Loucy (cell line): ENCODE results near the gene CLNK.

Experiments
- H2AFZ ChIP-seq: fragments of 200-600 bp; sonication (generic); 2 replicates; pipeline ENCODE4 v1.6.0; 2016; ENCODE audit warnings: antibody characterized with exemption, mild to moderate bottlenecking, low read length, moderate library complexity
- H3F3A ChIP-seq: fragments of 200-600 bp; 2 replicates; pipeline ENCODE4 v1.6.0; 2016; ENCODE audit warnings: antibody characterized with exemption, low read depth, mild to moderate bottlenecking
- H3K27me3 ChIP-seq: fragments of 200-600 bp; sonication (generic); 2 replicates; pipeline ENCODE4 v1.6.1; 2014; ENCODE audit warnings: low read length, mild to moderate bottlenecking; ENCODE audit not compliant: insufficient read depth, poor library complexity, severe bottlenecking
- H3K36me3 ChIP-seq: fragments of 200-600 bp; sonication (generic); 2 replicates; pipeline ENCODE4 v1.6.1; 2016; ENCODE audit warnings: low read length; ENCODE audit not compliant: insufficient read depth
- H3K4me1 ChIP-seq: fragments of 200-600 bp; sonication (generic); 2 replicates; pipeline ENCODE4 v1.5.1; 2014; ENCODE audit warnings: low read length, mild to moderate bottlenecking; ENCODE audit not compliant: insufficient read depth, poor library complexity, severe bottlenecking
- H3K4me2 ChIP-seq: fragments of 200-600 bp; sonication (generic); 2 replicates; pipeline ENCODE4 v1.6.0; 2014; ENCODE audit warnings: antibody characterized with exemption, low read length, low read depth, mild to moderate bottlenecking; ENCODE audit not compliant: poor library complexity, severe bottlenecking
- H3K4me3 ChIP-seq: fragments of 200-600 bp; sonication (generic); 2 replicates; pipeline ENCODE4 v1.5.1; 2014; ENCODE audit warnings: low read length, mild to moderate bottlenecking, mixed read lengths; ENCODE audit not compliant: poor library complexity, severe bottlenecking
- H3K79me2 ChIP-seq: fragments of 200-600 bp; sonication (generic); 2 replicates; pipeline ENCODE4 v1.6.1; 2014; ENCODE audit warnings: low read length; ENCODE audit not compliant: insufficient read depth
- H3K9ac ChIP-seq: fragments of 200-600 bp; sonication (generic); 2 replicates; pipeline ENCODE4 v1.6.0; 2014; ENCODE audit warnings: mild to moderate bottlenecking, low read depth, low read length, moderate library complexity; ENCODE audit not compliant: poor library complexity, severe bottlenecking
- H3K9me2 ChIP-seq: fragments of 200-600 bp; sonication (generic); replicated peaks from 2 replicates; pipeline ENCODE4 v1.6.1; 2016; ENCODE audit warnings: low read depth, low read length, mixed read lengths
- H3K9me3 ChIP-seq: fragments of 200-600 bp; sonication (generic); 2 replicates; pipeline ENCODE4 v1.6.1; 2014; ENCODE audit warnings: mild to moderate bottlenecking, antibody characterized with exemption, low read length, low read depth; ENCODE audit not compliant: insufficient read depth
- H4K20me1 ChIP-seq: fragments of 200-600 bp; sonication (generic); 2 replicates; pipeline ENCODE4 v1.6.0; 2014; ENCODE audit warnings: antibody characterized with exemption, low read length, mild to moderate bottlenecking; ENCODE audit not compliant: insufficient read depth, poor library complexity, severe bottlenecking
- EZH2phosphoT487 ChIP-seq: fragments of 200-600 bp; IDR thresholded peaks from 2 replicates; pipeline ENCODE4 v1.6.1; 2018; ENCODE audit warnings: antibody characterized with exemption, mild to moderate bottlenecking, moderate library complexity, borderline replicate concordance
- TF ChIP-seq, protein P1 (sequence below): fragments of 200-600 bp; sonication (generic); conservative IDR thresholded peaks from 2 replicates; pipeline ENCODE4 v1.5.1; 2014; ENCODE audit warnings: mild to moderate bottlenecking, antibody characterized with exemption, low read length

CLNK gene

GRCh38 chr4:10715135-10715534 lies 30.6 kb upstream of the CLNK start:
- peaks cover 6% of the 10 kb centered on the region; the same call in 1 of the 2 replicates for H3K9me3 ChIP-seq
- H3K4me2 ChIP-seq = no peak overlapping the region
- no peaks in the 10 kb centered on the region for H3K27me3 ChIP-seq
- H3K4me1 ChIP-seq = peaks cover 17% of the 10 kb centered on the region
- no peaks in the 10 kb centered on the region for H3K79me2 ChIP-seq
- TF ChIP-seq EZH2phosphoT487 = no peak
- TF ChIP-seq, protein P1, sequence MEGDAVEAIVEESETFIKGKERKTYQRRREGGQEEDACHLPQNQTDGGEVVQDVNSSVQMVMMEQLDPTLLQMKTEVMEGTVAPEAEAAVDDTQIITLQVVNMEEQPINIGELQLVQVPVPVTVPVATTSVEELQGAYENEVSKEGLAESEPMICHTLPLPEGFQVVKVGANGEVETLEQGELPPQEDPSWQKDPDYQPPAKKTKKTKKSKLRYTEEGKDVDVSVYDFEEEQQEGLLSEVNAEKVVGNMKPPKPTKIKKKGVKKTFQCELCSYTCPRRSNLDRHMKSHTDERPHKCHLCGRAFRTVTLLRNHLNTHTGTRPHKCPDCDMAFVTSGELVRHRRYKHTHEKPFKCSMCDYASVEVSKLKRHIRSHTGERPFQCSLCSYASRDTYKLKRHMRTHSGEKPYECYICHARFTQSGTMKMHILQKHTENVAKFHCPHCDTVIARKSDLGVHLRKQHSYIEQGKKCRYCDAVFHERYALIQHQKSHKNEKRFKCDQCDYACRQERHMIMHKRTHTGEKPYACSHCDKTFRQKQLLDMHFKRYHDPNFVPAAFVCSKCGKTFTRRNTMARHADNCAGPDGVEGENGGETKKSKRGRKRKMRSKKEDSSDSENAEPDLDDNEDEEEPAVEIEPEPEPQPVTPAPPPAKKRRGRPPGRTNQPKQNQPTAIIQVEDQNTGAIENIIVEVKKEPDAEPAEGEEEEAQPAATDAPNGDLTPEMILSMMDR = no peak
- no peaks in the 10 kb centered on the region for H3K36me3 ChIP-seq
- no peak overlapping the region for H3K4me3 ChIP-seq
- H4K20me1 ChIP-seq = no peaks in the 10 kb centered on the region
- no peaks in the 10 kb centered on the region for H3K9me2 ChIP-seq
- no peak overlapping the region for H3K9ac ChIP-seq
- 0 out of 2 replicates have a peak, but pooled peaks cover 3% of the 10 kb centered on the region for H3F3A ChIP-seq
- H2AFZ ChIP-seq = no peak overlapping the region

- Histone ChIP-seq H2AFZ (no peak overlapping the region), H3K4me2 (no peak overlapping the region), H3K4me1 (peaks cover 17% of the 10 kb centered on the region), H4K20me1 (no peaks in the 10 kb centered on the region), H3F3A (0 out of 2 replicates have a peak, but pooled peaks cover 3% of the 10 kb centered on the region), H3K9me2 (no peaks in the 10 kb centered on the region), H3K27me3 (no peaks in the 10 kb centered on the region), H3K36me3 (no peaks in the 10 kb centered on the region), H3K9ac (no peak overlapping the region), H3K79me2 (no peaks in the 10 kb centered on the region), H3K4me3 (no peak overlapping the region), H3K9me3 (peaks cover 6% of the 10 kb centered on the region; the same call in 1 of the 2 replicates)
- TF ChIP-seq, protein P1 = no peak
- no peak for TF ChIP-seq EZH2phosphoT487
Measured at GRCh38 chr4:10713591-10713990, 29.0 kb upstream of the CLNK start.

DNA sequence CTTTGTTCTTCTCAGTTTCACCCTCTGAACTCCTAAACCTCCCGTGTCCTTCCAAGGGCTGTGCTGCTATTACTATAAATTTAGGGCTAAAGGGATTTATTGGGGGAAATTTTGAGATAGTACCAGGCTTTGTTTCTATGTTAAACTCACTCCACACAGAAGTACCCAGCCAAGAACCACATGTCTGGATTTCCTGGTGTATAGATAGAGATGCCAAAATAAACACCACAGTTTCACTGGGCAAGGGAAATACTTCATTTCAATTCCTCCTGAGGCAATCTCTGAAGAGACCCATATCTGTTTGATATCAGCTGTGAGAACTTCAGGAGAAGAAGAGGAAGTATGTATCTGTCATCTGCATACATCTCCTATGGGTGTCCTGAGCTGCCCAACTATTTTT lies 21.7 kb upstream of the CLNK start:
- H3K9ac ChIP-seq = no peak overlapping the region

More for the DNA sequence above, 21.7 kb upstream of the CLNK start:
- no peak for TF ChIP-seq EZH2phosphoT487
- TF ChIP-seq, protein P1 = no peak
- Histone ChIP-seq H3K79me2 (no peaks in the 10 kb centered on the region), H3K4me1 (peaks cover 50% of the 10 kb centered on the region), H3K36me3 (no peaks in the 10 kb centered on the region), H3K4me3 (no peak overlapping the region), H3F3A (no peaks in the 10 kb centered on the region), H3K4me2 (no peak overlapping the region), H3K9me2 (no peaks in the 10 kb centered on the region), H2AFZ (no peak overlapping the region), H3K27me3 (no peaks in the 10 kb centered on the region), H3K9me3 (no peaks in the 10 kb centered on the region), H4K20me1 (no peaks in the 10 kb centered on the region)
